Measurements from ENCODE around the gene ARHGDIB.

The ARHGDIB gene

GRCh38 chr12:14893506-14894250 lies 67.7 kb downstream of the ARHGDIB start:
- no peak for TF ChIP-seq ZNF274 (IDR thresholded peaks at IDR 0.05; ENCODE audit: low read depth, low read length)

GRCh38 chr12:14892726-14893505 lies 68.5 kb downstream of the ARHGDIB start:
- no peak overlapping the region for H3K4me3 ChIP-seq (ENCODE audit: low read length)
- no peak for TF ChIP-seq ZNF274 (IDR thresholded peaks at IDR 0.05; ENCODE audit: low read depth, low read length)

More at GRCh38 chr12:14893506-14894250, 67.7 kb downstream of the ARHGDIB start:
- no peak overlapping the region for H3K4me3 ChIP-seq (ENCODE audit: low read length)

All from GM08714 (cell line).